Nephron (organoid): ENCODE measurements around the gene KIAA0040.

Source experiments
- H3K27ac Mint-ChIP-seq, 3 experiments: 2 replicates each; pipeline ENCODE4 v1.8.0; 2020; ENCODE audit warnings: mixed read lengths in 3 of 3, mild to moderate bottlenecking in 2 of 3, moderate library complexity in 1 of 3
- H3K27me3 Mint-ChIP-seq: 2 replicates; pipeline ENCODE4 v1.8.0; 2021; ENCODE audit warnings: low read depth, mild to moderate bottlenecking, moderate library complexity, mixed read lengths
- H3K36me3 Mint-ChIP-seq: 2 replicates; pipeline ENCODE4 v1.8.0; 2020; ENCODE audit warnings: low read depth, mixed read lengths
- H3K4me1 Mint-ChIP-seq: 2 replicates; pipeline ENCODE4 v1.8.0; 2020; ENCODE audit warnings: mixed read lengths
- H3K4me3 Mint-ChIP-seq, 3 experiments: 2 replicates each; pipeline ENCODE4 v1.8.0; 2020; ENCODE audit warnings: mild to moderate bottlenecking in 3 of 3, mixed read lengths in 3 of 3, moderate library complexity in 2 of 3
- H3K9me3 Mint-ChIP-seq: 2 replicates; pipeline ENCODE4 v1.8.0; 2020; ENCODE audit warnings: mixed read lengths
- TF ChIP-seq, protein P1 (sequence below), 3 experiments: fragments of 200-600 bp; sonication (generic); IDR thresholded peaks; one replicate each; pipeline ENCODE4 v1.5.0; 2021; ENCODE audit warnings: antibody characterized with exemption in 3 of 3; ENCODE audit not compliant: unreplicated experiment in 3 of 3

The KIAA0040 gene

GRCh38 chr1:175192630-175193526 is at the start of gene KIAA0040:
Gene KIAA0040, minus strand, starts transcription at chr1:175192776. Its CDS starts 31,763 bp downstream, at chr1:175161013.
- Mint-ChIP-seq H3K36me3 (no peaks in the 10 kb centered on the region), H3K9me3 (no peaks in the 10 kb centered on the region), H3K4me3 (peak within 1 kb of the TSS; percentile 88 to 91 (median 90)), H3K4me1 (peaks cover 13% of the 10 kb centered on the region), H3K27ac (peak within 1 kb of the TSS; percentile 57 to 66 (median 65)), H3K27me3 (peaks cover 57% of the 10 kb centered on the region)
- TF ChIP-seq, protein P1, sequence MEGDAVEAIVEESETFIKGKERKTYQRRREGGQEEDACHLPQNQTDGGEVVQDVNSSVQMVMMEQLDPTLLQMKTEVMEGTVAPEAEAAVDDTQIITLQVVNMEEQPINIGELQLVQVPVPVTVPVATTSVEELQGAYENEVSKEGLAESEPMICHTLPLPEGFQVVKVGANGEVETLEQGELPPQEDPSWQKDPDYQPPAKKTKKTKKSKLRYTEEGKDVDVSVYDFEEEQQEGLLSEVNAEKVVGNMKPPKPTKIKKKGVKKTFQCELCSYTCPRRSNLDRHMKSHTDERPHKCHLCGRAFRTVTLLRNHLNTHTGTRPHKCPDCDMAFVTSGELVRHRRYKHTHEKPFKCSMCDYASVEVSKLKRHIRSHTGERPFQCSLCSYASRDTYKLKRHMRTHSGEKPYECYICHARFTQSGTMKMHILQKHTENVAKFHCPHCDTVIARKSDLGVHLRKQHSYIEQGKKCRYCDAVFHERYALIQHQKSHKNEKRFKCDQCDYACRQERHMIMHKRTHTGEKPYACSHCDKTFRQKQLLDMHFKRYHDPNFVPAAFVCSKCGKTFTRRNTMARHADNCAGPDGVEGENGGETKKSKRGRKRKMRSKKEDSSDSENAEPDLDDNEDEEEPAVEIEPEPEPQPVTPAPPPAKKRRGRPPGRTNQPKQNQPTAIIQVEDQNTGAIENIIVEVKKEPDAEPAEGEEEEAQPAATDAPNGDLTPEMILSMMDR (IDR thresholded peaks at IDR 0.05; ENCODE audit: unreplicated experiment in 3 of 3) = no peak

DNA sequence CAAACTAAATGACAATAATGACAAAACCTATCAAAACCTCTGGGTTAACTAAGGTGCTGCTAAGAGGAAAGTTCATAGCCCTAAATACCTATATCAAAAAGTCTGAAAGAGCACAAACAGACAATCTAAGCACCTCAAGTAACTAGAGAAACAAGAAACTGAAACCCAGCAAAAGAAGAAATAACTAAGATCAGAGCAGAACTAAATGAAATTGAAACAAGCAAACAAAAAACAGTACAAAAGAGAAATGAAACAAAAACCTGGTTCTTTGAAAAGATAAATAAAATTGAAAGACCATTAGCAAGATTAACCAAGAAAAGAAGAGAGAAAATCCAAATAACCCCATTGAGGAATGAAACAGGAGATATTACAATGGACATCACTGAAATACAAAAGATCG is 44.8 kb upstream of the KIAA0040 start:
- Mint-ChIP-seq H3K9me3 (peaks cover 13% of the 10 kb centered on the region), H3K4me1 (no peaks in the 10 kb centered on the region), H3K4me3 (no peak overlapping the region), H3K36me3 (no peaks in the 10 kb centered on the region), H3K27ac (no peak overlapping the region), H3K27me3 (no peaks in the 10 kb centered on the region)
- TF ChIP-seq, protein P1 (IDR thresholded peaks at IDR 0.05; ENCODE audit: unreplicated experiment in 3 of 3) = no peak

DNA sequence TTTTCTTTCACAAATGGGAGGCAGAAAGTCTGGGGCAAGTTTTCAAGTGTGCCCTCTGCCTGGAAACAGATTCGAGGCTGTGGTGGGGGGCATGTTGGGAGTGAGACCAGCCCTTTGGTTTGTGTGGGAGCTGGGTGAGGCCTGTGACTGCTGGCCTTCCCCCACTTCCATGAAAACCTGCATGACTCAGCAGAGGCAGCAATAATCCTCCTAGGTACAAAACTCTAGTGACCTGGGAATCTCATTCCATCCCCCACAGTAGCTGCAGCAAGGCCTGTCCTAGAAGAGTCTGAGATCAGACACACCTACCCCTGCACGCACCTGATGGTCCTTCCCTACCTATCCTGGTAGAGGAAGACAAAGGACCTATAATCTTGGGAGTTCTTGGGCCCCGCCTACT is 42.1 kb upstream of the KIAA0040 start:
- TF ChIP-seq, protein P1 (IDR thresholded peaks at IDR 0.05; ENCODE audit: unreplicated experiment in 3 of 3) = no peak

DNA sequence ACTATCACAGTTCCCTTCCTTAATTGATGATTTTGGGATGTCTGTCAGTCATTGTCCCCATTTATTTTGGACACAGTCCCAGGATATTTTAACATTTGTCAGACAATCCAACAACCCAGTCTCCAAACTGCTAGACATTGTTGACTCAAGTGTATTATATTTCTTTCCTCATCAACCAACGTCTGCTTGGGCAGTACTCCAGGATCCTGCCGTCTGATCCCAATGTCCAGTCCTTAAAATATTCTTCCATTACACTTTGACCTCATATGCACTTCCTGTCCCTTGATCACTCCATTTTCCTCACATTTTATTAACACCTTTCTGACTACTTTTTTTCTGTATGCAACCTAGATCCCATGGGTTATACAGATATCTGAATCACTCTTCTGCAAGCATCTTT is 39.8 kb upstream of the KIAA0040 start:
- Mint-ChIP-seq H3K27ac (no peak overlapping the region), H3K4me3 (no peak overlapping the region), H3K4me1 (no peaks in the 10 kb centered on the region), H3K27me3 (no peaks in the 10 kb centered on the region), H3K36me3 (no peaks in the 10 kb centered on the region), H3K9me3 (peaks cover 5% of the 10 kb centered on the region)
- TF ChIP-seq, protein P1 (IDR thresholded peaks at IDR 0.05; ENCODE audit: unreplicated experiment in 3 of 3) = no peak

More for the DNA sequence above, 42.1 kb upstream of the KIAA0040 start:
- Mint-ChIP-seq H3K27ac (no peak overlapping the region), H3K36me3 (no peaks in the 10 kb centered on the region), H3K27me3 (no peaks in the 10 kb centered on the region), H3K4me3 (no peak overlapping the region), H3K4me1 (no peaks in the 10 kb centered on the region), H3K9me3 (peaks cover 13% of the 10 kb centered on the region)

DNA sequence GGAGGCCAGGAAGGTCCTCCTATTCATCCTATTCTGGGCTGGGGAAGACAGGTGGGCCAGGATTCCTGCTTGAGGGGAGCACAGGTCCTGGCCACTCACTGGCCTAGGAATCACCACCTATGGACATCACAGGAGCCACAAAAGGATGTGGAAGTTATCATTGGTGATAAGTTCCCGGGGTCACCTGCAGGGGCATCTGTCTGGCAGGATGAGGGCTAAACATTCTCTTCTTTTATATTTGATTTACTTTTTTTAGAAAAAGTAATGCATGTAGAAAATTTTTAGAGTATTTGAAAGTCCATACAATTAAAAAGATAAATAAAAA is 33.2 kb upstream of the KIAA0040 start:
- Mint-ChIP-seq H3K4me1 (peaks cover 10% of the 10 kb centered on the region), H3K27me3 (peaks cover 4% of the 10 kb centered on the region), H3K36me3 (no peaks in the 10 kb centered on the region), H3K27ac (no peak overlapping the region), H3K9me3 (no peaks in the 10 kb centered on the region), H3K4me3 (no peak overlapping the region)
- TF ChIP-seq, protein P1 (IDR thresholded peaks at IDR 0.05; ENCODE audit: unreplicated experiment in 3 of 3) = no peak
